ENCODE measurements around the gene MYH14. TPM values are rescaled to one million over a fixed set of nuclear protein-coding genes. Genes with fewer than 3 reads are reported as not detected.
A peak's percentile ranks its signal among the peaks of the same experiment; 100 is the strongest.
"Not testable (repeated sequence)": the region's sequence is repeated elsewhere in the genome, so short reads cannot be mapped to it uniquely, and the experiment has no call there.

The MYH14 gene
- total RNA-seq, 1 experiment from 2014 or later, result under 0.01 TPM

GRCh38 chr19:50224986-50225747 is 21.7 kb downstream of the MYH14 start:
- no peak for DNase-seq (ENCODE audit: low read depth)

DNA sequence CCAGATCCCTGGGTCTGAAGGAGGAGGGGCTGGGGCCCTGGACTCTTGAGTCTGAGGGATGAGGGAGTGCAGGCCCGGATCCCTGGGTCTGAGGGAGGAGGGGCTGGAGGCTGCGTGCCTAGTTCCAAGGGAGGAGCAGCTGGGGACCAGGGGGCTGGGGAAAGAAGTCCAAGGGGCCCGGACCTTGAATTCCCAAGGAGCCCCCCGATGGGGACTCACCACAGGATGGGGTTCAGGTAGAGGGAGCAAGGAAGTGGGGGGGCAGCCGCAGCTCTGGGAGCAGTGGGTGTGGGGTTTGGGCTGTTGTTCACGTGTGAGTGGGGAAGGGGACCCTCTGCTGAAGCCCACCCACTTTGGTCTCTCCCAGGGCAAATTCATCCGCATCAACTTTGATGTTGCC is 23.1 kb downstream of the MYH14 start:
- DNase-seq (ENCODE audit: low read depth), result no peak

DNA sequence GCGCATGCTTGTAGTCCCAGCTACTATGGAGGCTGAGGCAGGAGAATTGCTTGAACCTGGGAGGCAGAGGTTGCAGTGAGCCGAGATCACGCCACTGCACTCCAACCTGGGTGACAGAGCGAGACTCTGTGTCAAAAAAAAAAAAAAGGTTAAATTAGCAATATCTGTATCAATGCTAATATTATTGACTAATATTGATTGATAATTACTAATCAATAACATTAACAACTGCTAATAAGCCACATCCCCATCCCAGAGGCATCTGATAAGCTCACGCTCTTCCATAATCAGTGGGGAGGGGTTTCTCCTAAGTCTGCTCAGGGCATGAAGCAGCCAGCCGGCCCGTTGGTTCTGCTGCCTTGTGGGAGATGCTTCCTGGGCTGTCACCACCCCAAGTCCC is 24.7 kb downstream of the MYH14 start:
- not testable (repeated sequence) for DNase-seq (ENCODE audit: low read depth)

DNA sequence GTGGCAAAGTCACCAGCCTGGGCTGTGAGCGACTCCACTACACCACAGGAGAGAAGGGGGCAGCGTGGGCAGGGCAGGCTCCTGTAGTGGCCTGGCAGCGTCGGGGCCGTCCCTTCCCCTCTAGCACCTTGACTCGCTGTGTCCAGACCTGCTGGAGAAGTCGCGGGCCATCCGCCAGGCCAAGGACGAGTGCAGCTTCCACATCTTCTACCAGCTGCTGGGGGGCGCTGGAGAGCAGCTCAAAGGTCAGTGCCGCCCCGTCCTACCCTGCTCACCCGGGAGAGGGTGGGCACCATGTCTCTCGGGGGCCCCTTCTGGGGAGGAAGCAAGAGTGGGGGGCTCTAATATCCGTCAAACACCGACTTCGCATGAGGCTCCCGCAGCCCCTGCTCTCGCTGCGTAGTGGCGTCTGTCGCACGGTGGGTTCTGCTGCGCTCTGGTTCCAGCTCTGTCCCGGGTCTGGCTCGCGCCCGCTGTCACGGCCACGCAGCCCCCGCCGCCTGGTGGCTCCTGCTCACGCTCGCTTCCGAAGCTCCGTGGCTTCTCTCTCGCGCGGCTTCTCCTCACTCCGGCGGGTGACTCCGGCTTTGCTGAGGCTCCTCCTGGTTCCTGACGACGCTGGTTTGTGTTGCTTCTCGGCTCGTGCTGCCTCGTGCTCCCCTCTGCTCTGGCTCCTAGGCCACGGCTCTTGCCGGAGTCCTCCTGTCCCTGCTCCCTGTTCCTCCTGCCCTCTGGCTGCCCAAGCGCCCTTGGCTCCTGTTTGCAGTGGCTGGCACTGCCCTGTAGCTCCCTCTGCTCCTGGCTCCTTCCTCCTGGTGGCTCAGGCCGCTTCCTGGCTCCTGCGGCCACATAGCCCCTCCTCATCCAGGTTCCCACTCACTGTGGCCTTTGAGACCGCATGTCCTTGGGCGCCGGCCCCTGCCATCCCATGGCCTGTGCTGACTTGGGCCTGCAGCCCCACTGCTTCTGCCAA is 27.2 kb downstream of the MYH14 start:
- DNase-seq (ENCODE audit: low read depth), result no peak

- DNase-seq (ENCODE audit: low read depth), result not testable (repeated sequence)
Observed at GRCh38 chr19:50231417-50231816, 28.0 kb downstream of the MYH14 start.

GRCh38 chr19:50231821-50232220 is 28.4 kb downstream of the MYH14 start:
- DNase-seq (ENCODE audit: low read depth), result no peak

DNA sequence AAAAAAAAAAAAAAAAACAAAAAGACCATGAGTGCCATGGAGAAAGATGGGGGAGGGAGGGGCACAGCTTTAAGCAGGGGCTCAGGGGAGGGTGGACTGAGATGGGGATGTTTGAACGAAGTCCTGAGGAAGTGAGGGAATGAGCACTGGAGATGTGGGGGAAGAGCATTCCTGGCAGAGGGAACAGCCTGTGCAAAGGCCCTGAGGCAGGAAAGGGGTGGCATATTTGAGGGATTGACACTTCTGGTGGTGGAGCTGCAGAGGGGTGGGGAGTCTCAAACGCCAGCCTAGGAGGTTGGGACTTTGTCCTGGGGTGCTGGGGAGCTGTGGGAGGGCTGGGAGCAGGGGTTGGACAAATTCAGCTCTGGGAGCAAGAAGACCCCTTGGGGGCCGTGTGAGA is 29.2 kb downstream of the MYH14 start:
- DNase-seq (ENCODE audit: low read depth), result no peak

DNA sequence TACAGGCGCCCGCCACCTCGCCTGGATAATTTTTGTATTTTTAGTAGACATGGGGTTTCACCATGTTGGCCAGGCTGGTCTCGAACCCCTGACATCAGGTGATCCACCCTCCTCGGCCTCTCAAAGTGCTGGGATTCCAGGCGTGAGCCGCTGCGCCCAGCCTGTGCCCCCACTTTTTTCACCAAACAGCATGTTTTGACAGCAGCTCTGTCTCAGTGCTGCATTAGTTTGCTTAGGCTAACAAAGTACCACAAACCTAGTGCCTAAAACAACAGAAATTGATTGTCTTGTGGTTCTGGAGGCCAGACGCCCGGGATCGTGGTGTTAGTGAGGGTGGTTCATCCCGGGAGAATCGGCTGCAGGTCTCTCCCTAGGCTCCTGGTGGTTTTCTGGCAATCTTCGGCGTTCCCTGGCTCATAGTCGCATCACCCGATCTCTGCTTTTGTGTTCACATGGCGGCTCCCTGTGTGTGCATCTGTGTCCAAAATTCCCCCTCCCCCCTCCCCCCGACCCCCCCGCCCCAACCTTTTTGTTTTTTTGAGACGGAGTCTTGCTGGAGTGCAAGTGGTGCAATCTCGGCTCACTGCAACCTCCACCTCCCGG is 30.0 kb downstream of the MYH14 start:
- DNase-seq (ENCODE audit: low read depth), result no peak

GRCh38 chr19:50237493-50237892 is 34.1 kb downstream of the MYH14 start:
- DNase-seq (ENCODE audit: low read depth), result not testable (repeated sequence)

DNA sequence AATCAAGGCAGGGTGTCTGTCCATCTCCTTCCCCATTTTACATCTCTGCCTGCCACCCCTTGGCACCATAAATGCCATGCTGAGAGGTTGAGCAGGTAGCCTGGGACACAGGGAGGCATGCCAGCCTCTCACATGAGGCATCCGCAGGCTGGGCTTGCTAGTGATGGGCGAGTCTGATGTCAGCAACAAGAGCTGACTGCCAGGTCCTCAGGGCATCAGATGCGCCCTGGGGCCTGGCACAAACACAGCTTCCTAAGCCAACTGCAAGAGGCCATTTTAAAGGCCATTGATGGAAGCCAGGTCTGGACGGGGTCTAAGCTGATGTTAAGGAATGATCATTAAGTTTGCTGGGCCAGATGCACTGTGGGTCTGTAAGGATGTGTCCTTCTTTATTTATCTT is 34.6 kb downstream of the MYH14 start:
- no peak for DNase-seq (ENCODE audit: low read depth)

DNA sequence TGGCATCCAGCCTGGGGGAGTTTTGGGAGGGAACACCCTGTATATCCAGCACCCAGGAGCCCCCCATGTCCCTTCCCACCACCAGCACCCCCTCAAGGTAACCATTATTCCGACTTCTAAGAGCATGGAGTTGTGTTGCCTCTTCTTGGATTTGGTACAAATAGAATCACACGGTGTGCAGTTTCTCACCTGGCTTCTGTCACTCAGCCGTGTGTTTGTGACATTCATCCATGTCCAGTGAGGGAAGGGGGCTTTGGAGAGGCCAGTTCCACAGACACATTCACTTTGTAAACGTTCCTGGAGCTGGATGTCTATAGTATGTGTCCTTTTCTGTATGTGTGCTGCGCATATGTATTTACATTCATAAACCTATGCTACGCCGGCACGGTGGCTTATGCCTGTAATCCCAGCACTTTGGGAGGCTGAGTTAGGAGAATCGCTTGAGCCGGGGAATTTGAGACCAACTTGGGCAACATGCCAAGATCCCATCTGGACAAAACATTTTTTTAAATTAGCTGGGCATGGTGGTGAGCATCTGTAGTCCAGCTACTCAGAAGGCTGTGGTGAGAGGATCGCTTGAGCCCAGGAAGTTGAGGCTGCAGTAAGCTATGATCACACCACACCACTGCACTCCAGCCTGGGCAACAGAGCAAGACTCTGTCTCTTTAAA is 36.6 kb downstream of the MYH14 start:
- DNase-seq (ENCODE audit: low read depth), result peak; percentile 30

GRCh38 chr19:50242581-50242980 is 39.2 kb downstream of the MYH14 start:
- peak; percentile 42 for DNase-seq (ENCODE audit: low read depth)

DNA sequence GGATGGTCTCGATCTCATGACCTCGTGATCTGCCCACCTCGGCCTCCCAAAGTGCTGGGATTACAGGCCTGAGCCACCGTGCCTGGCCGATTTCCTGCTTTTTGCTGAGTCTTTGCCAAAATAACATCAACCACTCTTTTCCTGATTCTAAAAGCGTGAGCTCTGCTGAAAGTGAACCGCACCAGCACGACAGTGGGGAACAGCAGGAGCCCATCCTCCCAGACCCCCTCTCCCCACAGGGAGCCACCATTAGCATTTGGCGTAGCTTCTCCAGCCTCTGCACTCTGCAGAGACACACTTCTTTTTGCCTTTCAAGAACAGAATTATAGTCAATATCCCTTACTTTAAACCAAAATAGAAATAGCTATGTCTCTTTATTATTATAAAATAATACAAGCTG is 41.3 kb downstream of the MYH14 start:
- no peak for DNase-seq (ENCODE audit: low read depth)

DNA sequence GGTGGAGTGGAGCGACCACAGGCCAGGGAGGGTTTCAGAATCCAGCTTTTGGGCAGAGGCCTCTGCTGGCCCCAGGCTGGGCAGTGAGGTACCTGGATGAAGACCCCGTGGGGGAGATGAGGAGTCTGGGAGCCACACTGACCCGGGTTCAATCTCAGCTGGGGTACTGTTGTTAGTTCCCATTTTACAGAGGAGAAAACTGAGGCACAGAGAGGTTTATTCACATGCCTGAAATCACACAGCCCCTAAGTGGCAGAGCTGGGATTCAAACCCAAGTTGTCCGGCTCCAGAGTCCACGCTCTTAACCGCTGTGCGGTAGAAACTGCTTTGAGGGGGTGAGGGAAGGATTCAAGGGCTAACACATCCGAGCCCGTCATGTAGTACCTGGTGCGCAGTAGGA is 45.0 kb downstream of the MYH14 start:
- DNase-seq (ENCODE audit: low read depth), result no peak

DNA sequence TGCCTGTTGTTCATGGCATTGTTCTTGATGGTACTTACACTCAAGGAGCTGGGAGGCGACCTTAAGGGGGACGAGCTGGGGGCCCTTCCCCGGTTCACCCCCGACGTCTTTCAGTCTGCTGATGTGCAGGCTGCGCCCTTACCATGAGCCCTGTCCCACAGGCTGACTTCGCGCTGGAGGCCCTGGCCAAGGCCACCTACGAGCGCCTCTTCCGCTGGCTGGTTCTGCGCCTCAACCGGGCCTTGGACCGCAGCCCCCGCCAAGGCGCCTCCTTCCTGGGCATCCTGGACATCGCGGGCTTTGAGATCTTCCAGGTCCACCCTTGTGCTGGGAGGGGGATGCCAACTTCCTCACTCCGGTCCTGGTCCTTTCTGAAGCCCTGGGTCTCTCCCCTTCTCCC is 45.4 kb downstream of the MYH14 start:
- no peak for DNase-seq (ENCODE audit: low read depth)

GRCh38 chr19:50249636-50250035 is 46.2 kb downstream of the MYH14 start:
- no peak for DNase-seq (ENCODE audit: low read depth)

GRCh38 chr19:50250450-50251136 is 47.2 kb downstream of the MYH14 start:
- no peak for DNase-seq (ENCODE audit: low read depth)

GRCh38 chr19:50252111-50252886 is 48.9 kb downstream of the MYH14 start:
- DNase-seq (ENCODE audit: low read depth), result peak; percentile 28

GRCh38 chr19:50252887-50253268 is 49.5 kb downstream of the MYH14 start:
- DNase-seq (ENCODE audit: low read depth), result no peak

DNA sequence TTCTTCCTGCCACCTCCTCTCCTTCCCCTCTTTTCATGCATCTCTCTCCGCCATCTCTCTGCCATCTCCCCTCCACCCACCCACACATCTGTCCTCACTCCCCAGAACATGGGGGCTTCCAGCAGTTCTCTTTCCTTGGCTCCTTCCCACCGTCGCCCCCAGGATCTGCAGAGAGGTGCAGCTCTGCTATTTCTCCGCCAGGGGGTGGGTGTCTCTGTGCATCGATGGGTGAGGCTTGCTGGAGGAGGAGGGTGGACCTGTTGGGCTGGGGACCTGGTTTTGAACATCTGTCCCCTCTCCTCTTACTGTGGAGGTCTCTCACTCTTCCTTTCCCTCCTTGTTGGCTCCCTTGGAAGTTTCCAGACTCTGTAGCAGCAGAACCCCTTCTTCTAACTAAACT is 51.7 kb downstream of the MYH14 start:
- no peak for DNase-seq (ENCODE audit: low read depth)

DNA sequence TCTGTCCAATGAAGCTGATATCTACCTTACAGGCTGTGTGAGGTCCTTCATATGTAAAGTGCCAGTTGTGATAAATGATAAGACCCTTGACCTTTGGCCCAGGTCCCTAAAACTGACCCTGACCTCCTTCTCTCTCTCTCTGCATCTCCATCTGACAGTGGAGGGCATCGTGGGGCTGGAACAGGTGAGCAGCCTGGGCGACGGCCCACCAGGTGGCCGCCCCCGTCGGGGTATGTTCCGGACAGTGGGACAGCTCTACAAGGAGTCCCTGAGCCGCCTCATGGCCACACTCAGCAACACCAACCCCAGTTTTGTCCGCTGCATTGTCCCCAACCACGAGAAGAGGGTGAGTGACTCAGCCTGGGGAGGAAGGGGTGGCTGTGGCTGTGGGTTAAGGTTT is 53.7 kb downstream of the MYH14 start:
- no peak for DNase-seq (ENCODE audit: low read depth)
